Measurements from ENCODE around the gene TET1. TPM values are rescaled to one million over a fixed set of nuclear protein-coding genes. Genes with fewer than 3 reads are reported as not detected.
"Not testable (repeated sequence)": the region's sequence is repeated elsewhere in the genome, so short reads cannot be mapped to it uniquely, and the experiment has no call there.

The TET1 gene
- total and polyA plus RNA-seq, 4 donors: 0.18 to 3.6 (median 1.2) TPM

GRCh38 chr10:68696018-68696417 is 135.9 kb downstream of the TET1 start:
- H3K9me3 ChIP-seq (ENCODE audit: control insufficient read depth, low read length): no peaks in the 10 kb centered on the region
- WGBS, 2 donors: 90 to 96% methylated on average over 1 of the region's 1 CpG
- no peak for ATAC-seq (ENCODE audit: low FRiP score)
- intact Hi-C loops (cut with DNase I): no loop called here
- H3K27ac ChIP-seq (ENCODE audit: low read depth in 1 of 2, low read length in 2 of 2): no peak overlapping the region
- no peaks in the 10 kb centered on the region for H3K4me1 ChIP-seq (ENCODE audit: control insufficient read depth in 1 of 2, insufficient read depth in 2 of 2, low read length in 2 of 2)
- H3K27me3 ChIP-seq (ENCODE audit: control insufficient read depth in 1 of 2, insufficient read depth in 2 of 2, low read length in 1 of 2): no peaks in the 10 kb centered on the region
- H3K36me3 ChIP-seq (ENCODE audit: control insufficient read depth in 1 of 2, insufficient read depth in 2 of 2, low read length in 1 of 2): peaks cover 0 to 1% of the 10 kb centered on the region in 2 donors
- no peak overlapping the region for H3K4me3 ChIP-seq (ENCODE audit: low read length in 2 of 2)
- DNase-seq: no peak

GRCh38 chr10:68697106-68697505 is 137.0 kb downstream of the TET1 start:
- H3K4me1 ChIP-seq (ENCODE audit: control insufficient read depth in 1 of 2, insufficient read depth in 2 of 2, low read length in 2 of 2): no peaks in the 10 kb centered on the region
- no peaks in the 10 kb centered on the region for H3K27me3 ChIP-seq (ENCODE audit: control insufficient read depth in 1 of 2, insufficient read depth in 2 of 2, low read length in 1 of 2)
- H3K4me3 ChIP-seq (ENCODE audit: low read length in 2 of 2): no peak overlapping the region
- no peak overlapping the region for H3K27ac ChIP-seq (ENCODE audit: low read depth in 1 of 2, low read length in 2 of 2)
- no peaks in the 10 kb centered on the region for H3K9me3 ChIP-seq (ENCODE audit: control insufficient read depth, low read length)
- intact Hi-C loops (cut with DNase I): no loop called here
- DNase-seq (no peak), ATAC-seq (ENCODE audit: low FRiP score) (no peak)
- 99 to 100% methylated on average over 1 of the region's 1 CpG for WGBS, 2 donors
- H3K36me3 ChIP-seq (ENCODE audit: control insufficient read depth in 1 of 2, insufficient read depth in 2 of 2, low read length in 1 of 2): no peaks in the 10 kb centered on the region

GRCh38 chr10:68700197-68700596 is 140.1 kb downstream of the TET1 start:
- H3K9me3 ChIP-seq (ENCODE audit: control insufficient read depth, low read length): no peaks in the 10 kb centered on the region
- no peaks in the 10 kb centered on the region for H3K27me3 ChIP-seq (ENCODE audit: control insufficient read depth in 1 of 2, insufficient read depth in 2 of 2, low read length in 1 of 2)
- WGBS, 2 donors: 67 to 71% methylated on average over 1 of the region's 1 CpG
- DNase-seq: no peak
- no peak for ATAC-seq (ENCODE audit: low FRiP score)
- H3K4me1 ChIP-seq (ENCODE audit: control insufficient read depth in 1 of 2, insufficient read depth in 2 of 2, low read length in 2 of 2): no peaks in the 10 kb centered on the region
- no peaks in the 10 kb centered on the region for H3K36me3 ChIP-seq (ENCODE audit: control insufficient read depth in 1 of 2, insufficient read depth in 2 of 2, low read length in 1 of 2)
- H3K4me3 ChIP-seq (ENCODE audit: low read length in 2 of 2): no peak overlapping the region
- H3K27ac ChIP-seq (ENCODE audit: low read depth in 1 of 2, low read length in 2 of 2): no peak overlapping the region
- intact Hi-C loops (cut with DNase I): loop anchor here in 1 of 2 donors (10.0 kb wide), 1 partner anchor 145 kb away; no protein-coding TSS in a partner anchor

GRCh38 chr10:68705548-68705947 is 145.4 kb downstream of the TET1 start:
- no peaks in the 10 kb centered on the region for H3K27me3 ChIP-seq (ENCODE audit: control insufficient read depth in 1 of 2, insufficient read depth in 2 of 2, low read length in 1 of 2)
- no peak overlapping the region for H3K4me3 ChIP-seq (ENCODE audit: low read length in 2 of 2)
- no peak overlapping the region for H3K27ac ChIP-seq (ENCODE audit: low read depth in 1 of 2, low read length in 2 of 2)
- intact Hi-C loops (cut with DNase I): loop anchor here in 1 of 2 donors (10.0 kb wide), 1 partner anchor 151 kb away; no protein-coding TSS in a partner anchor
- ATAC-seq (ENCODE audit: low FRiP score): no peak
- no peak for DNase-seq
- no peaks in the 10 kb centered on the region for H3K9me3 ChIP-seq (ENCODE audit: control insufficient read depth, low read length)
- H3K36me3 ChIP-seq (ENCODE audit: control insufficient read depth in 1 of 2, insufficient read depth in 2 of 2, low read length in 1 of 2): no peaks in the 10 kb centered on the region
- 85 to 92% methylated on average over 1 of the region's 1 CpG for WGBS, 2 donors
- no peaks in the 10 kb centered on the region for H3K4me1 ChIP-seq (ENCODE audit: control insufficient read depth in 1 of 2, insufficient read depth in 2 of 2, low read length in 2 of 2)

- intact Hi-C loops (cut with DNase I): loop anchor here in 1 of 2 donors (10.0 kb wide), 1 partner anchor 154 kb away; no protein-coding TSS in a partner anchor
- H3K9me3 ChIP-seq (ENCODE audit: control insufficient read depth, low read length); H3K27ac ChIP-seq (ENCODE audit: low read depth in 1 of 2, low read length in 2 of 2); H3K4me1 ChIP-seq (ENCODE audit: control insufficient read depth in 1 of 2, insufficient read depth in 2 of 2, low read length in 2 of 2); H3K4me3 ChIP-seq (ENCODE audit: low read length in 2 of 2); H3K36me3 ChIP-seq (ENCODE audit: control insufficient read depth in 1 of 2, insufficient read depth in 2 of 2, low read length in 1 of 2); DNase-seq; ATAC-seq (ENCODE audit: low FRiP score); H3K27me3 ChIP-seq (ENCODE audit: control insufficient read depth in 1 of 2, insufficient read depth in 2 of 2, low read length in 1 of 2): not testable (repeated sequence)
- WGBS, 2 donors: 88 to 94% methylated on average over 5 of the region's 5 CpGs
Measured at GRCh38 chr10:68708987-68709386, 148.8 kb downstream of the TET1 start.

GRCh38 chr10:68713065-68713464 is 152.9 kb downstream of the TET1 start:
- WGBS, 2 donors: 91 to 94% methylated on average over 10 to 13 of the region's 13 CpGs
- H3K27ac ChIP-seq (ENCODE audit: low read depth in 1 of 2, low read length in 2 of 2); DNase-seq; ATAC-seq (ENCODE audit: low FRiP score); H3K9me3 ChIP-seq (ENCODE audit: control insufficient read depth, low read length); H3K4me3 ChIP-seq (ENCODE audit: low read length in 2 of 2); intact Hi-C loops (cut with DNase I); H3K4me1 ChIP-seq (ENCODE audit: control insufficient read depth in 1 of 2, insufficient read depth in 2 of 2, low read length in 2 of 2); H3K36me3 ChIP-seq (ENCODE audit: control insufficient read depth in 1 of 2, insufficient read depth in 2 of 2, low read length in 1 of 2); H3K27me3 ChIP-seq (ENCODE audit: control insufficient read depth in 1 of 2, insufficient read depth in 2 of 2, low read length in 1 of 2): not testable (repeated sequence)

GRCh38 chr10:68717435-68717834 is 157.3 kb downstream of the TET1 start:
- no peaks in the 10 kb centered on the region for H3K9me3 ChIP-seq (ENCODE audit: control insufficient read depth, low read length)
- no peaks in the 10 kb centered on the region for H3K27me3 ChIP-seq (ENCODE audit: control insufficient read depth in 1 of 2, insufficient read depth in 2 of 2, low read length in 1 of 2)
- H3K4me1 ChIP-seq (ENCODE audit: control insufficient read depth in 1 of 2, insufficient read depth in 2 of 2, low read length in 2 of 2): no peaks in the 10 kb centered on the region
- H3K36me3 ChIP-seq (ENCODE audit: control insufficient read depth in 1 of 2, insufficient read depth in 2 of 2, low read length in 1 of 2): no peaks in the 10 kb centered on the region
- H3K27ac ChIP-seq (ENCODE audit: low read depth in 1 of 2, low read length in 2 of 2): no peak overlapping the region
- DNase-seq: no peak
- ATAC-seq (ENCODE audit: low FRiP score): no peak
- H3K4me3 ChIP-seq (ENCODE audit: low read length in 2 of 2): no peak overlapping the region
- intact Hi-C loops (cut with DNase I): no loop called here
- whole genome bisulfite sequencing, 2 donors: 60 to 77% methylated on average over 3 of the region's 3 CpGs

GRCh38 chr10:68720793-68721672 is 160.9 kb downstream of the TET1 start, which contains the start of gene CCAR1:
Gene CCAR1, plus strand, starts transcription at chr10:68721239. Its CDS starts 1,266 bp downstream, at chr10:68722505.
- Histone ChIP-seq H3K4me1 (ENCODE audit: control insufficient read depth in 1 of 2, insufficient read depth in 2 of 2, low read length in 2 of 2) (no peaks in the 10 kb centered on the region), H3K27ac (ENCODE audit: low read depth in 1 of 2, low read length in 2 of 2) (peak within 1 kb of the TSS; percentile 2 to 81), H3K36me3 (ENCODE audit: control insufficient read depth in 1 of 2, insufficient read depth in 2 of 2, low read length in 1 of 2) (no peaks in the 10 kb centered on the region), H3K9me3 (ENCODE audit: control insufficient read depth, low read length) (no peaks in the 10 kb centered on the region), H3K4me3 (ENCODE audit: low read length in 2 of 2) (peak within 1 kb of the TSS; percentile 63 to 79), H3K27me3 (ENCODE audit: control insufficient read depth in 1 of 2, insufficient read depth in 2 of 2, low read length in 1 of 2) (no peaks in the 10 kb centered on the region)
- intact Hi-C loops (cut with DNase I): loop anchor here (5.0 to 10.0 kb wide), 3 partner anchors 159 to 316 kb away; partner anchors contain the start of genes RUFY2 (in 1 of the 2), SLC25A16 (in 1 of the 2) and TET1 (in 1 of the 2)
- ATAC-seq (ENCODE audit: low FRiP score) (peak; percentile 98), DNase-seq (peak; percentile 99)
- 0% methylated on average over 69 to 72 of the region's 72 CpGs for WGBS, 2 donors
